Measurements from ENCODE around the gene SMAP2.
A peak's percentile ranks its signal among the peaks of the same experiment; 100 is the strongest.

SMAP2 gene

GRCh38 chr1:40383488-40384412 lies 10.2 kb downstream of the SMAP2 start:
- Histone ChIP-seq H3K4me1 (no peaks in the 10 kb centered on the region), H3K9ac (no peak overlapping the region), H3K4me3 (ENCODE audit: low read depth, low read length) (no peak overlapping the region)

GRCh38 chr1:40384413-40384762 lies 10.9 kb downstream of the SMAP2 start:
- Histone ChIP-seq H3K4me3 (ENCODE audit: low read depth, low read length) (no peak overlapping the region), H3K27ac (peak overlapping the region; percentile 7), H3K27me3 (ENCODE audit: control insufficient read depth, insufficient read depth, low read length) (no peaks in the 10 kb centered on the region), H2AFZ (no peak overlapping the region), H3K9me3 (ENCODE audit: control insufficient read depth, low read length) (no peaks in the 10 kb centered on the region), H3K9ac (no peak overlapping the region), H3K4me2 (ENCODE audit: low read length) (no peak overlapping the region), H3K4me1 (no peaks in the 10 kb centered on the region), H3K79me2 (peaks cover 3% of the 10 kb centered on the region), H3K36me3 (ENCODE audit: control insufficient read depth, insufficient read depth, low read length) (no peaks in the 10 kb centered on the region)
- TF ChIP-seq CTCF (IDR thresholded peaks at IDR 0.05): no peak

More at GRCh38 chr1:40383488-40384412, 10.2 kb downstream of the SMAP2 start:
- no peaks in the 10 kb centered on the region for H3K36me3 ChIP-seq (ENCODE audit: control insufficient read depth, insufficient read depth, low read length)
- H2AFZ ChIP-seq: no peak overlapping the region
- no peaks in the 10 kb centered on the region for H3K27me3 ChIP-seq (ENCODE audit: control insufficient read depth, insufficient read depth, low read length)
- H3K4me2 ChIP-seq (ENCODE audit: low read length): no peak overlapping the region
- no peak for TF ChIP-seq CTCF (IDR thresholded peaks at IDR 0.05)
- H3K79me2 ChIP-seq: peaks cover 3% of the 10 kb centered on the region
- H3K9me3 ChIP-seq (ENCODE audit: control insufficient read depth, low read length): no peaks in the 10 kb centered on the region
- H3K27ac ChIP-seq: peak overlapping the region; percentile 7

- Histone ChIP-seq H2AFZ (no peak overlapping the region), H3K79me2 (peaks cover 3% of the 10 kb centered on the region), H3K27me3 (ENCODE audit: control insufficient read depth, insufficient read depth, low read length) (no peaks in the 10 kb centered on the region), H3K9me3 (ENCODE audit: control insufficient read depth, low read length) (no peaks in the 10 kb centered on the region), H3K4me3 (ENCODE audit: low read depth, low read length) (no peak overlapping the region), H3K4me2 (ENCODE audit: low read length) (no peak overlapping the region), H3K36me3 (ENCODE audit: control insufficient read depth, insufficient read depth, low read length) (no peaks in the 10 kb centered on the region), H3K27ac (peak overlapping the region; percentile 61), H3K9ac (no peak overlapping the region), H3K4me1 (no peaks in the 10 kb centered on the region)
- TF ChIP-seq CTCF (IDR thresholded peaks at IDR 0.05): no peak
Measured at GRCh38 chr1:40384887-40385286, 11.4 kb downstream of the SMAP2 start.

GRCh38 chr1:40385437-40386358 lies 12.2 kb downstream of the SMAP2 start:
- H3K4me3 ChIP-seq (ENCODE audit: low read depth, low read length): peak overlapping the region; percentile 15

More at GRCh38 chr1:40385437-40386358, 12.2 kb downstream of the SMAP2 start:
- Histone ChIP-seq H3K4me1 (no peaks in the 10 kb centered on the region), H3K27ac (peak overlapping the region; percentile 64), H3K27me3 (ENCODE audit: control insufficient read depth, insufficient read depth, low read length) (no peaks in the 10 kb centered on the region), H3K9ac (no peak overlapping the region), H2AFZ (no peak overlapping the region), H3K4me2 (ENCODE audit: low read length) (peak overlapping the region; percentile 27), H3K36me3 (ENCODE audit: control insufficient read depth, insufficient read depth, low read length) (no peaks in the 10 kb centered on the region), H3K79me2 (peaks cover 3% of the 10 kb centered on the region), H3K9me3 (ENCODE audit: control insufficient read depth, low read length) (no peaks in the 10 kb centered on the region)
- TF ChIP-seq CTCF (IDR thresholded peaks at IDR 0.05): no peak
